Measurements from ENCODE around the gene HTATSF1.

DNA sequence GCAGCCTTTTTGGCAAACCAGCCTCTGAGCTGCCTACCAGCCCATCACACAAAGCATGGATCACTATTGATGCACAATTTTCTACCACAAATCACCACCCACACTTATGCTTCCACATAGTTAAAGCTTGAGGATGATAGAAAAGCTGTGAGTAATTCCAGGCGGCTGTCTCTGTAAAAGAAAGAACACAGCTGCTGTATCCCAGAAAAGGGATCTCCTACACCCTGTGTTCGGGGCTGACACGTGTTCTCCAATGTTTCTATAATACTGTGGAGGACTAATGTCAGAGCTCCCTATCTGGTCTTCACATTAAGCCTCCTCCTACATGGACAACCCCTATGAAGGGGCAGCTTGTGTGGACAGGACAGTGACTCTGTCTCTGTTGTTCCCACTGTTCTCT is 22.2 kb upstream of the HTATSF1 start:
- no peak for TF ChIP-seq POLR2AphosphoS5 (IDR thresholded peaks at IDR 0.05; ENCODE audit: low read depth, low read length)
- TF ChIP-seq, protein P1, sequence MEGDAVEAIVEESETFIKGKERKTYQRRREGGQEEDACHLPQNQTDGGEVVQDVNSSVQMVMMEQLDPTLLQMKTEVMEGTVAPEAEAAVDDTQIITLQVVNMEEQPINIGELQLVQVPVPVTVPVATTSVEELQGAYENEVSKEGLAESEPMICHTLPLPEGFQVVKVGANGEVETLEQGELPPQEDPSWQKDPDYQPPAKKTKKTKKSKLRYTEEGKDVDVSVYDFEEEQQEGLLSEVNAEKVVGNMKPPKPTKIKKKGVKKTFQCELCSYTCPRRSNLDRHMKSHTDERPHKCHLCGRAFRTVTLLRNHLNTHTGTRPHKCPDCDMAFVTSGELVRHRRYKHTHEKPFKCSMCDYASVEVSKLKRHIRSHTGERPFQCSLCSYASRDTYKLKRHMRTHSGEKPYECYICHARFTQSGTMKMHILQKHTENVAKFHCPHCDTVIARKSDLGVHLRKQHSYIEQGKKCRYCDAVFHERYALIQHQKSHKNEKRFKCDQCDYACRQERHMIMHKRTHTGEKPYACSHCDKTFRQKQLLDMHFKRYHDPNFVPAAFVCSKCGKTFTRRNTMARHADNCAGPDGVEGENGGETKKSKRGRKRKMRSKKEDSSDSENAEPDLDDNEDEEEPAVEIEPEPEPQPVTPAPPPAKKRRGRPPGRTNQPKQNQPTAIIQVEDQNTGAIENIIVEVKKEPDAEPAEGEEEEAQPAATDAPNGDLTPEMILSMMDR (IDR thresholded peaks at IDR 0.05): no peak
- TF ChIP-seq TCF12 (IDR thresholded peaks at IDR 0.05): no peak
- no peak for TF ChIP-seq SIN3A (IDR thresholded peaks at IDR 0.05; ENCODE audit: borderline replicate concordance, low read depth, low read length)
- TF ChIP-seq RFX5 (IDR thresholded peaks at IDR 0.05; ENCODE audit: low read length): no peak
- TF ChIP-seq RAD21 (IDR thresholded peaks at IDR 0.05; ENCODE audit: low read length): no peak
- TF ChIP-seq, protein P2, sequence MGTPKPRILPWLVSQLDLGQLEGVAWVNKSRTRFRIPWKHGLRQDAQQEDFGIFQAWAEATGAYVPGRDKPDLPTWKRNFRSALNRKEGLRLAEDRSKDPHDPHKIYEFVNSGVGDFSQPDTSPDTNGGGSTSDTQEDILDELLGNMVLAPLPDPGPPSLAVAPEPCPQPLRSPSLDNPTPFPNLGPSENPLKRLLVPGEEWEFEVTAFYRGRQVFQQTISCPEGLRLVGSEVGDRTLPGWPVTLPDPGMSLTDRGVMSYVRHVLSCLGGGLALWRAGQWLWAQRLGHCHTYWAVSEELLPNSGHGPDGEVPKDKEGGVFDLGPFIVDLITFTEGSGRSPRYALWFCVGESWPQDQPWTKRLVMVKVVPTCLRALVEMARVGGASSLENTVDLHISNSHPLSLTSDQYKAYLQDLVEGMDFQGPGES (IDR thresholded peaks at IDR 0.05; ENCODE audit: low read depth, low read length): no peak
- TF ChIP-seq EZH2phosphoT487 (IDR thresholded peaks at IDR 0.05; ENCODE audit: borderline replicate concordance, low read depth): no peak

All from SK-N-SH (cell line).